ENCODE data around the gene GGTA1.

DNA sequence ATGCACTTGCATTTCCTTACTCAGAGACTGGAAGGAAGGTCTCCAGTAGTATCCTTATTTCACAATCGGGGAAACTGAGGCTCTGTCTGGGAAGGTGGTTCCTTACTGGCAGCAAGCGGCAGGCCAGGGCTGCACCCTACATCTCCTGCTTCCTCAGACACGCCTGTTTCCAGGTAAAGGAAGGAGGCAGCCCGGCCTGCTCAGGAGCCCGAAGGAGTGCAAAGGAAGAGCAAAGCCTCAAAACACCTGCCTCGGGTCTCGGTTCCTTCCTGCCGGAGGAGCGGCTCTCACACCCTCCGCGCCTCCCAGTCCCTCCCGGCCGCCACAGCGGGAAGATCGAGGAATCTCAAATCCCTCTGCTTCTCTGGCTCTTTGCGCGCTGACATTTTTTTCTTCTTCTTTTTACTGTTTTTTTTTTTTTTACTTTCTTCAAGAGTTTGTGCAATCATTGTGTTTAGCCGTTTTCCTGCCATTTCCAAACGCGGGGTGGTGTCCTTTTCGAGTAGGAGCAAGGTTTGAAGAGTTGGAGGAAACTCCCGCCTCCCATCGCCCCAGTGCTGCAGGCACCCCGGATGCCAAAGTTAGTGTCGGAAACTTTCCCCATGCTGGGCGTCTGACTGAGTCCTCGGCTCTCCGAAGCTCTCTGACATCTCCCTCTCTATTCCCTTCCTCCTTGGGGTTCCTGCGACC lies 1.0 kb downstream of the GGTA1 start:
- TF ChIP-seq, protein P1, sequence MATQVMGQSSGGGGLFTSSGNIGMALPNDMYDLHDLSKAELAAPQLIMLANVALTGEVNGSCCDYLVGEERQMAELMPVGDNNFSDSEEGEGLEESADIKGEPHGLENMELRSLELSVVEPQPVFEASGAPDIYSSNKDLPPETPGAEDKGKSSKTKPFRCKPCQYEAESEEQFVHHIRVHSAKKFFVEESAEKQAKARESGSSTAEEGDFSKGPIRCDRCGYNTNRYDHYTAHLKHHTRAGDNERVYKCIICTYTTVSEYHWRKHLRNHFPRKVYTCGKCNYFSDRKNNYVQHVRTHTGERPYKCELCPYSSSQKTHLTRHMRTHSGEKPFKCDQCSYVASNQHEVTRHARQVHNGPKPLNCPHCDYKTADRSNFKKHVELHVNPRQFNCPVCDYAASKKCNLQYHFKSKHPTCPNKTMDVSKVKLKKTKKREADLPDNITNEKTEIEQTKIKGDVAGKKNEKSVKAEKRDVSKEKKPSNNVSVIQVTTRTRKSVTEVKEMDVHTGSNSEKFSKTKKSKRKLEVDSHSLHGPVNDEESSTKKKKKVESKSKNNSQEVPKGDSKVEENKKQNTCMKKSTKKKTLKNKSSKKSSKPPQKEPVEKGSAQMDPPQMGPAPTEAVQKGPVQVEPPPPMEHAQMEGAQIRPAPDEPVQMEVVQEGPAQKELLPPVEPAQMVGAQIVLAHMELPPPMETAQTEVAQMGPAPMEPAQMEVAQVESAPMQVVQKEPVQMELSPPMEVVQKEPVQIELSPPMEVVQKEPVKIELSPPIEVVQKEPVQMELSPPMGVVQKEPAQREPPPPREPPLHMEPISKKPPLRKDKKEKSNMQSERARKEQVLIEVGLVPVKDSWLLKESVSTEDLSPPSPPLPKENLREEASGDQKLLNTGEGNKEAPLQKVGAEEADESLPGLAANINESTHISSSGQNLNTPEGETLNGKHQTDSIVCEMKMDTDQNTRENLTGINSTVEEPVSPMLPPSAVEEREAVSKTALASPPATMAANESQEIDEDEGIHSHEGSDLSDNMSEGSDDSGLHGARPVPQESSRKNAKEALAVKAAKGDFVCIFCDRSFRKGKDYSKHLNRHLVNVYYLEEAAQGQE (IDR thresholded peaks at IDR 0.05; ENCODE audit: low read depth), result no peak
- no peak for TF ChIP-seq TAF1 (IDR thresholded peaks at IDR 0.05; ENCODE audit: low read depth)

Measured in Ishikawa (cell line).